Measurements from ENCODE around the gene ZNF398.

GRCh38 chr7:149220534-149220933, 73.3 kb downstream of the ZNF398 start:
- TF ChIP-seq EZH2 (IDR thresholded peaks at IDR 0.05; ENCODE audit: low read length, unreplicated experiment) (no peak), CTCF (conservative IDR thresholded peaks at IDR 0.05; ENCODE audit: low read depth, low read length) (no peak)
